Measurements from ENCODE around the gene TMEM259.

- TF ChIP-seq, protein P1, sequence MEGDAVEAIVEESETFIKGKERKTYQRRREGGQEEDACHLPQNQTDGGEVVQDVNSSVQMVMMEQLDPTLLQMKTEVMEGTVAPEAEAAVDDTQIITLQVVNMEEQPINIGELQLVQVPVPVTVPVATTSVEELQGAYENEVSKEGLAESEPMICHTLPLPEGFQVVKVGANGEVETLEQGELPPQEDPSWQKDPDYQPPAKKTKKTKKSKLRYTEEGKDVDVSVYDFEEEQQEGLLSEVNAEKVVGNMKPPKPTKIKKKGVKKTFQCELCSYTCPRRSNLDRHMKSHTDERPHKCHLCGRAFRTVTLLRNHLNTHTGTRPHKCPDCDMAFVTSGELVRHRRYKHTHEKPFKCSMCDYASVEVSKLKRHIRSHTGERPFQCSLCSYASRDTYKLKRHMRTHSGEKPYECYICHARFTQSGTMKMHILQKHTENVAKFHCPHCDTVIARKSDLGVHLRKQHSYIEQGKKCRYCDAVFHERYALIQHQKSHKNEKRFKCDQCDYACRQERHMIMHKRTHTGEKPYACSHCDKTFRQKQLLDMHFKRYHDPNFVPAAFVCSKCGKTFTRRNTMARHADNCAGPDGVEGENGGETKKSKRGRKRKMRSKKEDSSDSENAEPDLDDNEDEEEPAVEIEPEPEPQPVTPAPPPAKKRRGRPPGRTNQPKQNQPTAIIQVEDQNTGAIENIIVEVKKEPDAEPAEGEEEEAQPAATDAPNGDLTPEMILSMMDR (IDR thresholded peaks at IDR 0.05): no peak
- TF ChIP-seq EZH2 (IDR thresholded peaks at IDR 0.05; ENCODE audit: borderline replicate concordance, insufficient read depth, low read depth, low read length, poor library complexity, severe bottlenecking): no peak
Measured at GRCh38 chr19:984165-984967, 36.6 kb downstream of the TMEM259 start, which contains the start of gene WDR18.
